ENCODE results near the gene CSTA.

DNA sequence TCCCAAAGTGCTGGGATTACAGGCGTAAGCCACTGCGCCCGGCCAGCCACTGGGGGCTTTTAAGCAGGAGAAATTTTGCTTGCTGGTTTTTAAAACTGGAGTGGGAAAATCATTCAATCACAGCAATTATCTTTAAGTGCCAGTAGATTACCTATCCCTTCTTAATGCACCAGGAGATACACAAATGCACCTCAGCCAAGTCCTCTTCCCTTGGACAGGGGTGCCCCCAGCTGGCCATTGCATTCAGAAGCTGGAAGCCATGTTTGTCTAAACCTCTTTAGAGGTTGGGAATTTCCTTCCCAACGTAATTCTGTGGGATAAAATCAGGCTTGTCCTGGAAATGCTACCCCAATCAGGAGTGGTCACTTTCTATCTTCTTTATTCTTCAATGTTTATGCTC lies 31.4 kb downstream of the CSTA start:
- no peak for TF ChIP-seq POLR2AphosphoS5 (IDR thresholded peaks at IDR 0.05)
- TF ChIP-seq, protein P1, sequence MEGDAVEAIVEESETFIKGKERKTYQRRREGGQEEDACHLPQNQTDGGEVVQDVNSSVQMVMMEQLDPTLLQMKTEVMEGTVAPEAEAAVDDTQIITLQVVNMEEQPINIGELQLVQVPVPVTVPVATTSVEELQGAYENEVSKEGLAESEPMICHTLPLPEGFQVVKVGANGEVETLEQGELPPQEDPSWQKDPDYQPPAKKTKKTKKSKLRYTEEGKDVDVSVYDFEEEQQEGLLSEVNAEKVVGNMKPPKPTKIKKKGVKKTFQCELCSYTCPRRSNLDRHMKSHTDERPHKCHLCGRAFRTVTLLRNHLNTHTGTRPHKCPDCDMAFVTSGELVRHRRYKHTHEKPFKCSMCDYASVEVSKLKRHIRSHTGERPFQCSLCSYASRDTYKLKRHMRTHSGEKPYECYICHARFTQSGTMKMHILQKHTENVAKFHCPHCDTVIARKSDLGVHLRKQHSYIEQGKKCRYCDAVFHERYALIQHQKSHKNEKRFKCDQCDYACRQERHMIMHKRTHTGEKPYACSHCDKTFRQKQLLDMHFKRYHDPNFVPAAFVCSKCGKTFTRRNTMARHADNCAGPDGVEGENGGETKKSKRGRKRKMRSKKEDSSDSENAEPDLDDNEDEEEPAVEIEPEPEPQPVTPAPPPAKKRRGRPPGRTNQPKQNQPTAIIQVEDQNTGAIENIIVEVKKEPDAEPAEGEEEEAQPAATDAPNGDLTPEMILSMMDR (IDR thresholded peaks at IDR 0.05): peak in 5 of 7 experiments; percentile 13 to 49 (median 33)
- TF ChIP-seq POLR2A (IDR thresholded peaks at IDR 0.05): no peak
- no peak for TF ChIP-seq EP300 (IDR thresholded peaks at IDR 0.05)

Measured in stomach (tissue), 4 donors.